ENCODE measurements around the gene KLK2.

The KLK2 gene

GRCh38 chr19:50910722-50911121 is 37.5 kb downstream of the KLK2 start:
- no peak for ATAC-seq

GRCh38 chr19:50911206-50912101 is 38.2 kb downstream of the KLK2 start, which contains the start of gene KLK4:
TSS of gene KLK4 (minus strand) at chr19:50911395. CDS start at chr19:50910738, 657 bp downstream.
- no peak for ATAC-seq
- no peak for TF ChIP-seq ZNF8 (CRISPR knock-in tag; IDR thresholded peaks at IDR 0.05)
- no peak for TF ChIP-seq ARNTL (CRISPR knock-in tag; IDR thresholded peaks at IDR 0.05; ENCODE audit: borderline replicate concordance, low read depth)
- TF ChIP-seq ZFP3 (CRISPR knock-in tag; IDR thresholded peaks at IDR 0.05): no peak
- TF ChIP-seq ZFP30 (CRISPR knock-in tag; IDR thresholded peaks at IDR 0.05): no peak
- no peak for TF ChIP-seq TSHZ2 (CRISPR knock-in tag; IDR thresholded peaks at IDR 0.05)
- TF ChIP-seq ESRRG (CRISPR knock-in tag; IDR thresholded peaks at IDR 0.05): no peak
- TF ChIP-seq TCF4 (CRISPR knock-in tag; IDR thresholded peaks at IDR 0.05; ENCODE audit: borderline replicate concordance): no peak
- no peak for TF ChIP-seq POU6F1 (CRISPR knock-in tag; IDR thresholded peaks at IDR 0.05; ENCODE audit: borderline replicate concordance, low read depth)
- TF ChIP-seq GLIS3 (CRISPR knock-in tag; IDR thresholded peaks at IDR 0.05): no peak
- no peak for TF ChIP-seq TOX (CRISPR knock-in tag; IDR thresholded peaks at IDR 0.05; ENCODE audit: borderline replicate concordance)
- no peak for TF ChIP-seq CSRNP3 (CRISPR knock-in tag; IDR thresholded peaks at IDR 0.05)
- no peak for TF ChIP-seq SNAI2 (CRISPR knock-in tag; IDR thresholded peaks at IDR 0.05)
- TF ChIP-seq OSR1 (CRISPR knock-in tag; IDR thresholded peaks at IDR 0.05): no peak
- no peak for TF ChIP-seq ISL1 (CRISPR knock-in tag; IDR thresholded peaks at IDR 0.05)
- no peak for TF ChIP-seq ZNF70 (CRISPR knock-in tag; IDR thresholded peaks at IDR 0.05)
- no peak for TF ChIP-seq CSDC2 (CRISPR knock-in tag; IDR thresholded peaks at IDR 0.05)
- no peak for TF ChIP-seq BACH2 (CRISPR knock-in tag; IDR thresholded peaks at IDR 0.05; ENCODE audit: borderline replicate concordance)
- TF ChIP-seq ZC3H10 (CRISPR knock-in tag; IDR thresholded peaks at IDR 0.05): no peak

More at GRCh38 chr19:50910722-50911121, 37.5 kb downstream of the KLK2 start:
- TF ChIP-seq ZNF565 (CRISPR knock-in tag; conservative IDR thresholded peaks at IDR 0.05; ENCODE audit: low read depth) (no peak), ESRRG (CRISPR knock-in tag; IDR thresholded peaks at IDR 0.05) (no peak), TOX (CRISPR knock-in tag; IDR thresholded peaks at IDR 0.05; ENCODE audit: borderline replicate concordance) (no peak), BACH2 (CRISPR knock-in tag; IDR thresholded peaks at IDR 0.05; ENCODE audit: borderline replicate concordance) (no peak)

GRCh38 chr19:50912102-50912599 is 38.9 kb downstream of the KLK2 start:
- no peak for ATAC-seq
- TF ChIP-seq ZNF565 (CRISPR knock-in tag; conservative IDR thresholded peaks at IDR 0.05; ENCODE audit: low read depth) (no peak), ISL1 (CRISPR knock-in tag; IDR thresholded peaks at IDR 0.05) (no peak), GLIS3 (CRISPR knock-in tag; IDR thresholded peaks at IDR 0.05) (no peak), ESRRG (CRISPR knock-in tag; IDR thresholded peaks at IDR 0.05) (no peak), OSR1 (CRISPR knock-in tag; IDR thresholded peaks at IDR 0.05) (no peak), RARB (CRISPR knock-in tag; IDR thresholded peaks at IDR 0.05) (no peak), POU6F1 (CRISPR knock-in tag; IDR thresholded peaks at IDR 0.05; ENCODE audit: borderline replicate concordance, low read depth) (no peak), ZNF8 (CRISPR knock-in tag; IDR thresholded peaks at IDR 0.05) (no peak), TSHZ2 (CRISPR knock-in tag; IDR thresholded peaks at IDR 0.05) (no peak), CSRNP3 (CRISPR knock-in tag; IDR thresholded peaks at IDR 0.05) (no peak), ZNF70 (CRISPR knock-in tag; IDR thresholded peaks at IDR 0.05) (no peak), CSDC2 (CRISPR knock-in tag; IDR thresholded peaks at IDR 0.05) (no peak)

Data from SK-N-SH treated with all-trans-retinoic acid at 6 μM for 48 hours (cell line).